Keratinocyte (primary cell): ENCODE data around the gene STARD3.

Experiments used
- CTCF ChIP-seq, 3 experiments: IDR thresholded peaks in 1 of 3; conservative IDR thresholded peaks in 1 of 3; optimal IDR thresholded peaks in 1 of 3; 2 replicates in 2 of 3; 3 replicates in 1 of 3; pipeline versions ENCODE3 to v1.5.1; 2011; ENCODE audit warnings: low read length in 3 of 3, mild to moderate bottlenecking in 3 of 3, moderate library complexity in 2 of 3, control low read depth in 1 of 3, inconsistent platforms in 1 of 3; ENCODE audit not compliant: insufficient read depth in 2 of 3; ENCODE audit errors: extremely low read depth in 1 of 3
- EZH2 ChIP-seq: IDR thresholded peaks from one replicate; pipeline ENCODE4 v1.6.1; 2012; ENCODE audit warnings: inconsistent platforms, mild to moderate bottlenecking, low read length, moderate library complexity

- TF ChIP-seq CTCF (optimal IDR thresholded peaks at IDR 0.05 in 1 of 3, IDR thresholded peaks at IDR 0.05 in 1 of 3, conservative IDR thresholded peaks at IDR 0.05 in 1 of 3; ENCODE audit: extremely low read depth in 1 of 3, insufficient read depth in 2 of 3, low read length in 3 of 3) (no peak), EZH2 (no peak)
These were observed 2.1 kb downstream of the STARD3 start for GRCh38 chr17:39639043-39639442.
